WI38 (cell line): ENCODE results near the gene BHMT2.

ENCODE experiments used
- H3K4me3 ChIP-seq: 2 replicates; pipeline ENCODE4 v1.5.1; 2011; ENCODE audit warnings: low read depth, mild to moderate bottlenecking, control low read depth, low read length
- TF ChIP-seq, protein P1 (sequence below): IDR thresholded peaks from 2 replicates; pipeline ENCODE4 v1.5.1; 2012; ENCODE audit warnings: low read depth, mild to moderate bottlenecking, control low read depth, low read length

Gene BHMT2

DNA sequence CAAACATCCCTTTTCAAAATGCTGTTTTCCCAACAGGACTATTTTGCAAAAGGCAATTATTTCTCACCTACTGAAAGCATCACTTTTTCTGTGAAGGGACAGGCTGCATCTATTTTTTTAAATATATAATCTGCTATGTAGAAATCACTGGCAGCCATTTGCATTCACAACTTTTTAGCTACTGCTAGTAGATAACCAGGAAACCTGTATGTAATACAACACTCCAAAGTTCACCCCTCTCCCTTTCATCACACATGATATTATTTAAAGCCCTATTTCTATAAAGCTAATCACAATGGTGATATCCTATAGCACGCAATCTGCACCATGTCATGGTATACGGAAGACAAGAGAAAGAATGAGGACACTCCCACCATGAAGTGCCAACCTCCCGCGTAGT, 9.9 kb upstream of the BHMT2 start:
- H3K4me3 ChIP-seq: no peak overlapping the region
- TF ChIP-seq, protein P1, sequence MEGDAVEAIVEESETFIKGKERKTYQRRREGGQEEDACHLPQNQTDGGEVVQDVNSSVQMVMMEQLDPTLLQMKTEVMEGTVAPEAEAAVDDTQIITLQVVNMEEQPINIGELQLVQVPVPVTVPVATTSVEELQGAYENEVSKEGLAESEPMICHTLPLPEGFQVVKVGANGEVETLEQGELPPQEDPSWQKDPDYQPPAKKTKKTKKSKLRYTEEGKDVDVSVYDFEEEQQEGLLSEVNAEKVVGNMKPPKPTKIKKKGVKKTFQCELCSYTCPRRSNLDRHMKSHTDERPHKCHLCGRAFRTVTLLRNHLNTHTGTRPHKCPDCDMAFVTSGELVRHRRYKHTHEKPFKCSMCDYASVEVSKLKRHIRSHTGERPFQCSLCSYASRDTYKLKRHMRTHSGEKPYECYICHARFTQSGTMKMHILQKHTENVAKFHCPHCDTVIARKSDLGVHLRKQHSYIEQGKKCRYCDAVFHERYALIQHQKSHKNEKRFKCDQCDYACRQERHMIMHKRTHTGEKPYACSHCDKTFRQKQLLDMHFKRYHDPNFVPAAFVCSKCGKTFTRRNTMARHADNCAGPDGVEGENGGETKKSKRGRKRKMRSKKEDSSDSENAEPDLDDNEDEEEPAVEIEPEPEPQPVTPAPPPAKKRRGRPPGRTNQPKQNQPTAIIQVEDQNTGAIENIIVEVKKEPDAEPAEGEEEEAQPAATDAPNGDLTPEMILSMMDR: no peak

DNA sequence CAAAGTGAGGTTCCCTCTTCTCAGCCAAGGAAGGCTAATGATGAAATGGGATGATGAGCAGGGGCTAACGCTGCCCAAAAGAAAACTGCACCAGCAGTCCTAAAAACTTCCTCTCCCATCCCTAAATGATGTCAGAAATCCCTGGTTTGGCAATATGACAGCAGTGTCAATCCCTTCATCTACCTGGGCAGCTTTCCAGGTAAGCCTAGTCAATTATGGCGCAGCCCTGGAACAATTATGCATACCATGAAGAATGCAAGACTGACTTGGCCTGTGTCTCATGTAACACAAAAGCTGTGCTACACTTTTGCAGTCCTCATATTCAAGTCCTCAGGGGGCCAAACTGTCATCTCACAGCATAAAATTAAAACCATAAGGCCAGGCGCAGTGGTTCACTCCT, 7.1 kb upstream of the BHMT2 start:
- TF ChIP-seq, protein P1: no peak
- H3K4me3 ChIP-seq: no peak overlapping the region

DNA sequence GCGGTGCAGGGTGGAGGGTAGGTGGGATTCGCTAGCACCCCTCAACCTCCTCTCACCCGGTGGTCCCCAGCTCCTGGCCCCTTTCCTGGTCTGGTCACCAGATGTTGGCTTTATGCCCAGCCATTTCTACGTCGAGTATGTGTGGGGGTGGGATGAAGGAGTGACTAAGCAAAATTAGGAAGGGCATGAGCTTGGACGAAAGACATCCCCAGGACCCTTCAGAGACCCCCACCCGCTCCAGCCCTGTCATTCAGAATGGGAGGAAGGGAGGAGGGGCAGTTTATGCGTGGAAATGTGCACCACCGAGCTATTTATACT, 742 bp downstream of the BHMT2 start:
- no peak overlapping the region for H3K4me3 ChIP-seq
- TF ChIP-seq, protein P1: no peak

DNA sequence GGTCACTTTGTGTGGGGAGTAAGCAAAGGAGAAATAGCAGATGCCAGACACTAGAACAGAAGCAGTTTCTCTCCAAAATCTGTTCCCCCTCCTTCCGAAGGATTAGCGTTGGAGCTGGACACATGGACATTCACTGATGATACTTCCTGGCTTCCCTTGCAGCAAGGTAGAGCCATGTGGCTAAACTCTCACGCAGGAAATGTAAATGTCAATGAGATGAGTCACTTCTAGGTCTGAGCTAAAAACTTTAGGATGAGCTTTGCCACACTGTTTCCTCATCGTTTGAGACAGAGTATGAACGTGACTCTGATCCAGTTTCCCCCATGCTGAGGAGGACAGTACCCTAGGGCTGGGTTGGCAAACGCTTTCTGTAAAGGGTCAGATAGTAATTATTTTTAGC, 5.1 kb downstream of the BHMT2 start:
- no peak overlapping the region for H3K4me3 ChIP-seq
- TF ChIP-seq, protein P1: no peak

DNA sequence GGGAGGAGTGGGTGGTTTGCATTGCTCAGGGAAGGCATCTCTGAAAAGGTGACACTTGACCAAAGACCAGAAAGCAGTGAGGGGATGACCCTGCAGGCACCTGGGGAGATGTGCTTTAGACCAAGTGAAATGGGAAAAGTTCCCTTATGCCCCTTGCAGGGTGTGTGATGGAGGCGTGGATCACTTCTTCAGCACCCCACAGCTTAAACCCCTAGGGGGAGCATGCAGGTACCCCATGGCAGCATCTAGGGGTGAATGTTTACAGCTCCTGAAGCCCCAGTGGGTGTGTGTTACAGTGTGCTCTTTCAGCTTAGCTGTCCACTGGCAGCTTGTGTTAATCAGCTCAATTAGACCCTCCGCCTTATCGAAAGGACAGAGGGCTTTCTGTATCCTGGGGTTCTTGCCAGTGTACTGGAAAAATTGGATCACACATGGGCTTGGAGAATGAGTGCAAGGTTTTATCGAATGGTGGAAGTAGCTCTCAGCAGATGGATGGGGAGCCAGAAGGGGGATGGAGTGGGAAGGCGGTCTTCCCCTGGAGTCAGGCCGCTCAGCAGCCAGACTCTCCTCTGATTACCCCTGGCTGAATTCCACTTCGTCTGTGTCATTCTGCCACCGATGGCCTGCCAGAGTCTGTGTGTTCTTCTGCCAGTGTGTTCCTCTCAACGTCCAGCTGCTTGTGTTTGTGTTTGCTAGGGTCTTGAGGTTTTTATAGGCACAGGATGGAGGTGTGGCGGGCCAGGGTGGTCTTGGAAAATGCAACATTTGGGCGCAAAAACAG, 6.3 kb downstream of the BHMT2 start:
- TF ChIP-seq, protein P1: no peak
- no peak overlapping the region for H3K4me3 ChIP-seq

- TF ChIP-seq, protein P1: no peak
Measured at GRCh38 chr5:79076819-79077218, 7.3 kb downstream of the BHMT2 start.

GRCh38 chr5:79077680-79078365, 8.3 kb downstream of the BHMT2 start:
- H3K4me3 ChIP-seq: no peak overlapping the region
- TF ChIP-seq, protein P1: no peak

More at GRCh38 chr5:79076819-79077218, 7.3 kb downstream of the BHMT2 start:
- H3K4me3 ChIP-seq: no peak overlapping the region
